WTC11 (cell line): Measurements from ENCODE around the gene UBASH3A. TPM values are rescaled to one million over a fixed set of nuclear protein-coding genes. Genes with fewer than 3 reads are reported as not detected.

ENCODE experiments used
- ATAC-seq: fragments of 200-7000 bp; cut with Tn5 transposase; 2 replicates; pipeline ENCODE4 v1.10.0; 2021; ENCODE audit warnings: mild to moderate bottlenecking, moderate library complexity
- CTCF ChIA-PET: fragments of 300-600 bp; sonication (Branson Sonifier 250); formaldehyde crosslinking; loops from one replicate; lab custom pipeline; 2021; ENCODE audit warnings: antibody characterized with exemption; lab: Charles Lee
- POLR2A ChIA-PET: fragments of 350-600 bp; sonication (Branson Sonifier 250); formaldehyde crosslinking; loops from one replicate; lab custom pipeline; 2021; ENCODE audit warnings: antibody characterized with exemption; lab: Charles Lee
- DNase-seq: peaks from one replicate; pipeline ENCODE4 v3.0.0; 2021; ENCODE audit warnings: low spot score
- H3K27ac Mint-ChIP-seq: 2 replicates; pipeline ENCODE4 v1.8.0; 2021; ENCODE audit warnings: mixed read lengths
- H3K27me3 Mint-ChIP-seq: 2 replicates; pipeline ENCODE4 v1.8.0; 2021; ENCODE audit warnings: low read depth, mild to moderate bottlenecking, moderate library complexity, mixed read lengths
- H3K36me3 Mint-ChIP-seq: 2 replicates; pipeline ENCODE4 v1.8.0; 2021; ENCODE audit warnings: mixed read lengths
- H3K4me1 Mint-ChIP-seq: 2 replicates; pipeline ENCODE4 v1.8.0; 2022; ENCODE audit warnings: mixed read lengths
- H3K4me3 Mint-ChIP-seq: 2 replicates; pipeline ENCODE4 v1.8.0; 2021; ENCODE audit warnings: mild to moderate bottlenecking, moderate library complexity, mixed read lengths
- H3K9me3 Mint-ChIP-seq: 2 replicates; pipeline ENCODE4 v1.8.0; 2021; ENCODE audit warnings: mixed read lengths
- AR ChIP-seq: fragments of 250-450 bp; sonication (Bioruptor Pico); IDR thresholded peaks from 2 replicates; pipeline ENCODE4 v1.9.0; 2021; ENCODE audit warnings: mild to moderate bottlenecking
- E2F1 ChIP-seq: sonication (generic); formaldehyde crosslinking; IDR thresholded peaks from 2 replicates; pipeline ENCODE4 v1.8.0; 2022; ENCODE audit warnings: mild to moderate bottlenecking, missing genetic modification reagents
- FOXK1 ChIP-seq: sonication (generic); formaldehyde crosslinking; IDR thresholded peaks from 2 replicates; pipeline ENCODE4 v1.8.0; 2022; ENCODE audit warnings: mild to moderate bottlenecking, moderate library complexity, missing genetic modification reagents
- HMGA2 ChIP-seq: fragments of 250-450 bp; sonication (Bioruptor Pico); IDR thresholded peaks from 2 replicates; pipeline ENCODE4 v1.4.0; 2021; ENCODE audit warnings: mild to moderate bottlenecking, moderate library complexity
- JAZF1 ChIP-seq: fragments of 250-450 bp; sonication (Bioruptor Pico); IDR thresholded peaks from 2 replicates; pipeline ENCODE4 v1.9.0; 2021; ENCODE audit warnings: moderate library complexity, mild to moderate bottlenecking, inconsistent platforms
- JUN ChIP-seq: sonication (generic); formaldehyde crosslinking; IDR thresholded peaks from 2 replicates; pipeline ENCODE4 v1.8.0; 2023; ENCODE audit warnings: mild to moderate bottlenecking, missing genetic modification reagents
- KAT7 ChIP-seq: sonication (generic); formaldehyde crosslinking; IDR thresholded peaks from 2 replicates; pipeline ENCODE4 v1.8.1; 2023; ENCODE audit warnings: missing genetic modification reagents, mild to moderate bottlenecking, borderline replicate concordance
- MXD4 ChIP-seq: fragments of 250-450 bp; sonication (Bioruptor Pico); IDR thresholded peaks from 2 replicates; pipeline ENCODE4 v1.8.0; 2021; ENCODE audit warnings: mild to moderate bottlenecking, moderate library complexity, borderline replicate concordance
- NFATC4 ChIP-seq: fragments of 250-450 bp; sonication (Bioruptor Pico); IDR thresholded peaks from 2 replicates; pipeline ENCODE4 v1.9.0; 2021; ENCODE audit warnings: mild to moderate bottlenecking
- NFYB ChIP-seq: sonication (generic); formaldehyde crosslinking; conservative IDR thresholded peaks from 2 replicates; pipeline ENCODE4 v1.8.0; 2022; ENCODE audit warnings: low read depth, missing genetic modification reagents
- NR3C1 ChIP-seq: sonication (generic); formaldehyde crosslinking; conservative IDR thresholded peaks from 2 replicates; pipeline ENCODE4 v1.8.1; 2023; ENCODE audit warnings: low read depth, mild to moderate bottlenecking, missing genetic modification reagents
- OVOL2 ChIP-seq: fragments of 250-450 bp; sonication (Bioruptor Pico); IDR thresholded peaks from 2 replicates; pipeline ENCODE4 v1.9.0; 2021; ENCODE audit warnings: mild to moderate bottlenecking, borderline replicate concordance
- PRRX2 ChIP-seq: fragments of 250-450 bp; sonication (Bioruptor Pico); IDR thresholded peaks from 2 replicates; pipeline ENCODE4 v1.8.0; 2021; ENCODE audit warnings: mild to moderate bottlenecking
- RELA ChIP-seq: sonication (generic); formaldehyde crosslinking; IDR thresholded peaks from 2 replicates; pipeline ENCODE4 v1.8.1; 2022; ENCODE audit warnings: missing genetic modification reagents, mild to moderate bottlenecking, borderline replicate concordance
- SOX15 ChIP-seq: fragments of 250-450 bp; sonication (Bioruptor Pico); IDR thresholded peaks from 2 replicates; pipeline ENCODE4 v1.9.0; 2021; ENCODE audit warnings: mild to moderate bottlenecking
- SP1 ChIP-seq: sonication (generic); formaldehyde crosslinking; conservative IDR thresholded peaks from 2 replicates; pipeline ENCODE4 v1.8.1; 2022; ENCODE audit warnings: missing genetic modification reagents
- ZBTB21 ChIP-seq: sonication (generic); formaldehyde crosslinking; IDR thresholded peaks from 2 replicates; pipeline ENCODE4 v1.8.1; 2023; ENCODE audit warnings: mild to moderate bottlenecking, missing genetic modification reagents, borderline replicate concordance
- ZNF416 ChIP-seq: fragments of 250-450 bp; sonication (Bioruptor Pico); IDR thresholded peaks from 2 replicates; pipeline ENCODE4 v1.9.0; 2021; ENCODE audit warnings: mild to moderate bottlenecking, inconsistent platforms
- ZNF671 ChIP-seq: fragments of 250-450 bp; sonication (Bioruptor Pico); IDR thresholded peaks from 2 replicates; pipeline ENCODE4 v1.8.0; 2021; ENCODE audit warnings: mild to moderate bottlenecking
- total RNA-seq: library from RNA; stranded (reverse); gene quantifications from 3 replicates; pipeline ENCODE4 v1.2.3, GENCODE V29; 2021
- TF ChIP-seq, protein P1 (sequence below): sonication (generic); formaldehyde crosslinking; IDR thresholded peaks from 2 replicates; pipeline ENCODE4 v1.8.1; 2022; ENCODE audit warnings: mild to moderate bottlenecking, missing genetic modification reagents, moderate library complexity, borderline replicate concordance
- TF ChIP-seq, protein P2 (sequence below): fragments of 250-450 bp; sonication (Bioruptor Pico); IDR thresholded peaks from 2 replicates; pipeline ENCODE4 v1.8.0; 2021; ENCODE audit warnings: mild to moderate bottlenecking
- TF ChIP-seq, protein P3 (sequence below): sonication (generic); formaldehyde crosslinking; IDR thresholded peaks from 2 replicates; pipeline ENCODE4 v1.8.1; 2023; ENCODE audit warnings: mild to moderate bottlenecking, missing genetic modification reagents, borderline replicate concordance
- TF ChIP-seq, protein P4 (sequence below): sonication (generic); formaldehyde crosslinking; IDR thresholded peaks from 2 replicates; pipeline ENCODE4 v1.8.0; 2022; ENCODE audit warnings: mild to moderate bottlenecking, missing genetic modification reagents

The UBASH3A gene
- total RNA-seq, 1 experiment from 2014 or later = not detected

DNA sequence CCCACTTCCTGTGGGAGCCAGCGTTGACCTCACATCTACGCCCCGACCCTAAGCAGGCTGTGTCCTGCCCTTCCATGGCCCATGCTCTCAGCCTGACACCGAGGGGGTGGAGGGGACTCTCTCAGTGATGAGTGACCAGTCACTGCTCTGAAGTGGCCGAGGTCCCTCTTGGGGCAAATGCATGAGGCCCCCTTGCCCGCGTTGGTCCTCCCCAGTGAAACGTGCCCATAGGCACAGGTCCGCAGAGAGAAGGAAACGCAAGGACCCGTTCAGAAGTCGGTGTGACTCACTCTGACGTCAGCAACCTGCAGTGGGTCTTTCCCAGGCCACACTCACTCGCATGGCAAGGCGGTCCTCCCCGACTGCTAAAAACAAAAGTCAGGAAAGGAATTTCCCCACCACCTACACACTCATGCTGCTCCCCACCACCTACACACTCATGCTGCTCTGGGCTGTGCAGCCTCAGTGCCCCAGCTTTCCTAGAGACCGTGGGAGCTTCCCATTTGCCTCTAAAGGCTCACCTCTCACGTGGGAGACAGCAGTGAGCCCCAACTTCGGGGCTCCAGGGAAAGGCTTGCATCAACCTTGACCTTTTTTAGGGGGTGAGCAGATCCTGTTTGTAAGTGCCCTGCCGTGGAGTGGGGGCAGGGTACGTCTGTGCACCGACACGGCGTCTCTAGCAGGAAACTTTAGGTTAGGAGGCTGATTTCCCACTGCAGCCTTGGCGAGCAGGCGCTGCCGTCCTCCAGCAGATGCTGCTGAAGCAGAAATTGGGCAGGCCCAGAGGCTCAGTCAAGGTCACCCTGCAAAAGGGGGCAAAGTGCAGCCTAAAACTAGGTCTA lies 11.4 kb downstream of the UBASH3A start:
- ChIA-PET CTCF (interaction anchor here (1.8 kb wide), 1 partner anchor 105 kb away, joined by 5 read pairs; no protein-coding TSS in a partner anchor), POLR2A (no interaction called here)
- peaks cover 3% of the 10 kb centered on the region; the same call in 1 of the 2 replicates for H3K9me3 Mint-ChIP-seq
- H3K4me1 Mint-ChIP-seq = 0 out of 2 replicates have a peak, but pooled peaks cover 2% of the 10 kb centered on the region
- H3K36me3 Mint-ChIP-seq = no peaks in the 10 kb centered on the region
- no peaks in the 10 kb centered on the region for H3K27me3 Mint-ChIP-seq
- no peak overlapping the region for H3K4me3 Mint-ChIP-seq
- no peak overlapping the region for H3K27ac Mint-ChIP-seq
- DNase-seq (no peak), ATAC-seq (no peak)
- TF ChIP-seq, protein P1, sequence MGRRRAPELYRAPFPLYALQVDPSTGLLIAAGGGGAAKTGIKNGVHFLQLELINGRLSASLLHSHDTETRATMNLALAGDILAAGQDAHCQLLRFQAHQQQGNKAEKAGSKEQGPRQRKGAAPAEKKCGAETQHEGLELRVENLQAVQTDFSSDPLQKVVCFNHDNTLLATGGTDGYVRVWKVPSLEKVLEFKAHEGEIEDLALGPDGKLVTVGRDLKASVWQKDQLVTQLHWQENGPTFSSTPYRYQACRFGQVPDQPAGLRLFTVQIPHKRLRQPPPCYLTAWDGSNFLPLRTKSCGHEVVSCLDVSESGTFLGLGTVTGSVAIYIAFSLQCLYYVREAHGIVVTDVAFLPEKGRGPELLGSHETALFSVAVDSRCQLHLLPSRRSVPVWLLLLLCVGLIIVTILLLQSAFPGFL (CRISPR knock-in tag) = no peak
- no peak for TF ChIP-seq ZBTB21 (CRISPR knock-in tag)
- TF ChIP-seq, protein P2, sequence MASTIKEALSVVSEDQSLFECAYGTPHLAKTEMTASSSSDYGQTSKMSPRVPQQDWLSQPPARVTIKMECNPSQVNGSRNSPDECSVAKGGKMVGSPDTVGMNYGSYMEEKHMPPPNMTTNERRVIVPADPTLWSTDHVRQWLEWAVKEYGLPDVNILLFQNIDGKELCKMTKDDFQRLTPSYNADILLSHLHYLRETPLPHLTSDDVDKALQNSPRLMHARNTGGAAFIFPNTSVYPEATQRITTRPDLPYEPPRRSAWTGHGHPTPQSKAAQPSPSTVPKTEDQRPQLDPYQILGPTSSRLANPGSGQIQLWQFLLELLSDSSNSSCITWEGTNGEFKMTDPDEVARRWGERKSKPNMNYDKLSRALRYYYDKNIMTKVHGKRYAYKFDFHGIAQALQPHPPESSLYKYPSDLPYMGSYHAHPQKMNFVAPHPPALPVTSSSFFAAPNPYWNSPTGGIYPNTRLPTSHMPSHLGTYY (CRISPR knock-in tag) = no peak
- TF ChIP-seq NFATC4 (CRISPR knock-in tag) = no peak
- TF ChIP-seq JUN (CRISPR knock-in tag) = no peak
- no peak for TF ChIP-seq NR3C1 (CRISPR knock-in tag)
- TF ChIP-seq OVOL2 (CRISPR knock-in tag) = no peak
- no peak for TF ChIP-seq ZNF671 (CRISPR knock-in tag)
- TF ChIP-seq FOXK1 (CRISPR knock-in tag) = no peak
- no peak for TF ChIP-seq MXD4 (CRISPR knock-in tag)

GRCh38 chr21:42417533-42417932 lies 13.8 kb downstream of the UBASH3A start:
- H3K27me3 Mint-ChIP-seq = no peaks in the 10 kb centered on the region
- ATAC-seq (no peak), DNase-seq (no peak)
- no peak overlapping the region for H3K4me3 Mint-ChIP-seq
- H3K36me3 Mint-ChIP-seq = no peaks in the 10 kb centered on the region
- H3K4me1 Mint-ChIP-seq = 0 out of 2 replicates have a peak, but pooled peaks cover 2% of the 10 kb centered on the region
- peaks cover 14% of the 10 kb centered on the region for H3K9me3 Mint-ChIP-seq
- CTCF ChIA-PET = interaction anchor here (0.5 to 1.7 kb wide), 2 partner anchors 36 to 241 kb away, joined by 3 to 7 read pairs; no protein-coding TSS in a partner anchor
- H3K27ac Mint-ChIP-seq = no peak overlapping the region
- POLR2A ChIA-PET = no interaction called here
- TF ChIP-seq HMGA2 (CRISPR knock-in tag) (no peak), SP1 (CRISPR knock-in tag) (no peak), NFATC4 (CRISPR knock-in tag) (no peak), RELA (no peak), SOX15 (CRISPR knock-in tag) (no peak), PRRX2 (no peak), E2F1 (CRISPR knock-in tag) (no peak), ZNF416 (CRISPR knock-in tag) (no peak), JAZF1 (CRISPR knock-in tag) (no peak), KAT7 (CRISPR knock-in tag) (no peak), FOXK1 (CRISPR knock-in tag) (no peak), AR (no peak), NFYB (CRISPR knock-in tag) (no peak)
- TF ChIP-seq, protein P3, sequence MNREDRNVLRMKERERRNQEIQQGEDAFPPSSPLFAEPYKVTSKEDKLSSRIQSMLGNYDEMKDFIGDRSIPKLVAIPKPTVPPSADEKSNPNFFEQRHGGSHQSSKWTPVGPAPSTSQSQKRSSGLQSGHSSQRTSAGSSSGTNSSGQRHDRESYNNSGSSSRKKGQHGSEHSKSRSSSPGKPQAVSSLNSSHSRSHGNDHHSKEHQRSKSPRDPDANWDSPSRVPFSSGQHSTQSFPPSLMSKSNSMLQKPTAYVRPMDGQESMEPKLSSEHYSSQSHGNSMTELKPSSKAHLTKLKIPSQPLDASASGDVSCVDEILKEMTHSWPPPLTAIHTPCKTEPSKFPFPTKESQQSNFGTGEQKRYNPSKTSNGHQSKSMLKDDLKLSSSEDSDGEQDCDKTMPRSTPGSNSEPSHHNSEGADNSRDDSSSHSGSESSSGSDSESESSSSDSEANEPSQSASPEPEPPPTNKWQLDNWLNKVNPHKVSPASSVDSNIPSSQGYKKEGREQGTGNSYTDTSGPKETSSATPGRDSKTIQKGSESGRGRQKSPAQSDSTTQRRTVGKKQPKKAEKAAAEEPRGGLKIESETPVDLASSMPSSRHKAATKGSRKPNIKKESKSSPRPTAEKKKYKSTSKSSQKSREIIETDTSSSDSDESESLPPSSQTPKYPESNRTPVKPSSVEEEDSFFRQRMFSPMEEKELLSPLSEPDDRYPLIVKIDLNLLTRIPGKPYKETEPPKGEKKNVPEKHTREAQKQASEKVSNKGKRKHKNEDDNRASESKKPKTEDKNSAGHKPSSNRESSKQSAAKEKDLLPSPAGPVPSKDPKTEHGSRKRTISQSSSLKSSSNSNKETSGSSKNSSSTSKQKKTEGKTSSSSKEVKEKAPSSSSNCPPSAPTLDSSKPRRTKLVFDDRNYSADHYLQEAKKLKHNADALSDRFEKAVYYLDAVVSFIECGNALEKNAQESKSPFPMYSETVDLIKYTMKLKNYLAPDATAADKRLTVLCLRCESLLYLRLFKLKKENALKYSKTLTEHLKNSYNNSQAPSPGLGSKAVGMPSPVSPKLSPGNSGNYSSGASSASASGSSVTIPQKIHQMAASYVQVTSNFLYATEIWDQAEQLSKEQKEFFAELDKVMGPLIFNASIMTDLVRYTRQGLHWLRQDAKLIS (CRISPR knock-in tag) = no peak
- TF ChIP-seq, protein P4, sequence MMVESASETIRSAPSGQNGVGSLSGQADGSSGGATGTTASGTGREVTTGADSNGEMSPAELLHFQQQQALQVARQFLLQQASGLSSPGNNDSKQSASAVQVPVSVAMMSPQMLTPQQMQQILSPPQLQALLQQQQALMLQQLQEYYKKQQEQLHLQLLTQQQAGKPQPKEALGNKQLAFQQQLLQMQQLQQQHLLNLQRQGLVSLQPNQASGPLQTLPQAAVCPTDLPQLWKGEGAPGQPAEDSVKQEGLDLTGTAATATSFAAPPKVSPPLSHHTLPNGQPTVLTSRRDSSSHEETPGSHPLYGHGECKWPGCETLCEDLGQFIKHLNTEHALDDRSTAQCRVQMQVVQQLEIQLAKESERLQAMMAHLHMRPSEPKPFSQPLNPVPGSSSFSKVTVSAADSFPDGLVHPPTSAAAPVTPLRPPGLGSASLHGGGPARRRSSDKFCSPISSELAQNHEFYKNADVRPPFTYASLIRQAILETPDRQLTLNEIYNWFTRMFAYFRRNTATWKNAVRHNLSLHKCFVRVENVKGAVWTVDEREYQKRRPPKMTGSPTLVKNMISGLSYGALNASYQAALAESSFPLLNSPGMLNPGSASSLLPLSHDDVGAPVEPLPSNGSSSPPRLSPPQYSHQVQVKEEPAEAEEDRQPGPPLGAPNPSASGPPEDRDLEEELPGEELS = no peak
